ENCODE measurements around the gene CDYL.

DNA sequence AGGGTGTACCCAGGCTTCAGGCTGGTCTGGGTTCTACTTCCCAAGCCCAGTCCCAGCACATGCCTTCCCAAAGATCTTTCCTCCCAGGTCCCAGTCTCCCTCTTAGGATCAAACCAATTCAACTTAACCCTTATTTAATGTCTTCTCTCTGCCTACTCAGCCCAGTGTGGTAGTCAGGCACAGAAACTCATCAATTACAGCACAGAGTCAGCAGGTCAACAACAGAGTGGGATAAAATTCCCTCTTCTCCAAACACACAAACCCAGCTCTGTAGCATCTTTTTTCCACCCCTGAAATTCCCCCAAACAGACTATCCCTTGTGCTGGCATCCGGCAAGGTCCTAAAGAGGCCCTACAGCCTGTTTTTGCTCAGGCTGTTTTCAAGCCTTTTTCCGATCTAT, 47.3 kb upstream of the CDYL start:
- TF ChIP-seq, protein P1, sequence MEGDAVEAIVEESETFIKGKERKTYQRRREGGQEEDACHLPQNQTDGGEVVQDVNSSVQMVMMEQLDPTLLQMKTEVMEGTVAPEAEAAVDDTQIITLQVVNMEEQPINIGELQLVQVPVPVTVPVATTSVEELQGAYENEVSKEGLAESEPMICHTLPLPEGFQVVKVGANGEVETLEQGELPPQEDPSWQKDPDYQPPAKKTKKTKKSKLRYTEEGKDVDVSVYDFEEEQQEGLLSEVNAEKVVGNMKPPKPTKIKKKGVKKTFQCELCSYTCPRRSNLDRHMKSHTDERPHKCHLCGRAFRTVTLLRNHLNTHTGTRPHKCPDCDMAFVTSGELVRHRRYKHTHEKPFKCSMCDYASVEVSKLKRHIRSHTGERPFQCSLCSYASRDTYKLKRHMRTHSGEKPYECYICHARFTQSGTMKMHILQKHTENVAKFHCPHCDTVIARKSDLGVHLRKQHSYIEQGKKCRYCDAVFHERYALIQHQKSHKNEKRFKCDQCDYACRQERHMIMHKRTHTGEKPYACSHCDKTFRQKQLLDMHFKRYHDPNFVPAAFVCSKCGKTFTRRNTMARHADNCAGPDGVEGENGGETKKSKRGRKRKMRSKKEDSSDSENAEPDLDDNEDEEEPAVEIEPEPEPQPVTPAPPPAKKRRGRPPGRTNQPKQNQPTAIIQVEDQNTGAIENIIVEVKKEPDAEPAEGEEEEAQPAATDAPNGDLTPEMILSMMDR (IDR thresholded peaks at IDR 0.05; ENCODE audit: low read depth, low read length, missing input control) = no peak
- TF ChIP-seq YY1 (IDR thresholded peaks at IDR 0.05) = no peak
- no peak for TF ChIP-seq FOXA1 (IDR thresholded peaks at IDR 0.05)
- TF ChIP-seq RXRA (IDR thresholded peaks at IDR 0.05) = no peak
- no peak for TF ChIP-seq RAD21 (IDR thresholded peaks at IDR 0.05)
- TF ChIP-seq, protein P2, sequence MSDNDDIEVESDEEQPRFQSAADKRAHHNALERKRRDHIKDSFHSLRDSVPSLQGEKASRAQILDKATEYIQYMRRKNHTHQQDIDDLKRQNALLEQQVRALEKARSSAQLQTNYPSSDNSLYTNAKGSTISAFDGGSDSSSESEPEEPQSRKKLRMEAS (IDR thresholded peaks at IDR 0.05) = no peak
- TF ChIP-seq SP1 (IDR thresholded peaks at IDR 0.05) = no peak

Data from liver (tissue), 3 donors.